Stimulated activated naive CD4-positive, alpha-beta T cell treated with Interleukin-2 at 50 U/mL for 16 hours (primary cell): Measurements from ENCODE around the gene INPP5J.
"Not testable (repeated sequence)": the region's sequence is repeated elsewhere in the genome, so short reads cannot be mapped to it uniquely, and the experiment has no call there.

Experiments used
- DNase-seq: peaks from one replicate; lab custom pipeline; 2025; lab: John Stamatoyannopoulos, UW

The INPP5J gene

DNA sequence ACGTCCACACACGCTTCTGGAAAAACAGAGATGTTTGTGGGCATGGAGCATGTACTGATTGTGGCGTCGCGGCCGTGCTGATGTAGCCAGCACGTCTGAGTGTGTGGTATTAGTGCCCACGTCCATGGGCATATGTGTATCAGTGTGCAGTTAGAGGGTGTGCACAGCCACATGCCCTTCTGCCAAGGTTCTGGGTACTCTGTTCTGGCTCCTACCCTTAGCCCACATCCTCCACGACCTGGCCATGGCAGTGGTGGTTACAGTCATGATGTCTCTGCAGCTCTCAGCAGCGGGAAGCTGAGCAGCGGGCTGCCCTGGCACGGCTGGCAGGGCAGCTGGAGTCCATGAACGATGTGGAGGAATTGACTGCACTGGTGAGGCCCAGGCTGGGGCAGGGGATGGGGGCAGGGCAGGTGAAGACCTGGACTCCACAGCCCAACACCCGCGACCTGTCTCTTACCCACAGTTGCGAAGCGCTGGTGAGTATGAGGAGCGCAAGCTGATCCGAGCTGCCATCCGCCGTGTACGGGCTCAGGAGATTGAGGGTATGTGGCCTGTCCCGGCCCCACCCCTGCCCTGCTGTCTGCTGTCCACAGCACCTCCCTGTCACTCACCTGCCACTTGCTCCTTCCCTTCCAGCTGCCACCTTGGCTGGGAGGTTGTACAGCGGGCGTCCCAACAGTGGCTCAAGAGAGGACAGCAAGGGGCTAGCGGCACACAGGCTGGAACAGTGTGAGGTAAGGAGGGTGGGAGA is 34.4 kb upstream of the INPP5J start:
- DNase-seq = no peak

DNA sequence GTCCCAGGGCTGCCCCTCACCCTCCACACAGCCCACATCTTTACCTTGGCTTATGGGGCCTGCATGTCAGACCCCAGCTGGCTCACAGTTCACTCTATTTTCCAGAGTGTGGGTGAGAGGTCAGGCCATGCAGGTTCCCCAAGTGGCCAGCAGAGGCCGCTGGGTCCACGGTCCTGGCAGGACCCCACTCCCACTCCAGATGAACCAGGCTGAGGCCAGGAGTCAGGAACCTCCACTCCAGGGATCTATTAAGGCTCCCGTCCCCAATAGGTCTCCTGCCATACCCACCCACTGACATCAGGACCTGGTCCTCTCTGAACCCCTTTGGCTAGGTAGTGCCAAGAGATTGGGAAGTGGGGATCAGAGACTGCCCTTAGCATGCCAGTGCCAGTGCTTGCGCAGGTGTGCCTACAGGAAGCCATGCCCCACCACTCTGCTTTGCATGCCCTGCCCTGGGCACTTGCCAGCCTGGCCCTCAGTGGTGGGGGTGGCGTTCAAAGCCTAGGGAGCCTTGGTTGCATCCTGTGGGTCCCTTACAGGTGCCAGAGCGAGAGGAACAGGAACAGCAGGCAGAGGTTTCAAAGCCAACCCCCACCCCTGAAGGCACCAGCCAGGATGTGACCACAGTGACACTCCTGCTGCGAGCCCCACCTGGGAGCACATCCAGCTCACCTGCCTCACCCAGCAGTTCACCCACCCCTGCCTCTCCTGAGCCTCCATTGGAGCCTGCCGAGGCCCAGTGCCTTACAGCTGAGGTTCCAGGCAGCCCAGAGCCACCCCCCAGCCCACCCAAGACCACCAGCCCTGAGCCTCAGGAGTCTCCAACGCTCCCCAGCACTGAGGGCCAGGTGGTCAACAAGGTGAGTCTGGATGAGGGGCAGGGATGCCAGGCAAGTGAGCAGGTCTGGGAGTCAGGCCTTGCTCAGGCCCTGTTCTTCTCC is 33.3 kb upstream of the INPP5J start:
- peak; percentile 19 for DNase-seq

DNA sequence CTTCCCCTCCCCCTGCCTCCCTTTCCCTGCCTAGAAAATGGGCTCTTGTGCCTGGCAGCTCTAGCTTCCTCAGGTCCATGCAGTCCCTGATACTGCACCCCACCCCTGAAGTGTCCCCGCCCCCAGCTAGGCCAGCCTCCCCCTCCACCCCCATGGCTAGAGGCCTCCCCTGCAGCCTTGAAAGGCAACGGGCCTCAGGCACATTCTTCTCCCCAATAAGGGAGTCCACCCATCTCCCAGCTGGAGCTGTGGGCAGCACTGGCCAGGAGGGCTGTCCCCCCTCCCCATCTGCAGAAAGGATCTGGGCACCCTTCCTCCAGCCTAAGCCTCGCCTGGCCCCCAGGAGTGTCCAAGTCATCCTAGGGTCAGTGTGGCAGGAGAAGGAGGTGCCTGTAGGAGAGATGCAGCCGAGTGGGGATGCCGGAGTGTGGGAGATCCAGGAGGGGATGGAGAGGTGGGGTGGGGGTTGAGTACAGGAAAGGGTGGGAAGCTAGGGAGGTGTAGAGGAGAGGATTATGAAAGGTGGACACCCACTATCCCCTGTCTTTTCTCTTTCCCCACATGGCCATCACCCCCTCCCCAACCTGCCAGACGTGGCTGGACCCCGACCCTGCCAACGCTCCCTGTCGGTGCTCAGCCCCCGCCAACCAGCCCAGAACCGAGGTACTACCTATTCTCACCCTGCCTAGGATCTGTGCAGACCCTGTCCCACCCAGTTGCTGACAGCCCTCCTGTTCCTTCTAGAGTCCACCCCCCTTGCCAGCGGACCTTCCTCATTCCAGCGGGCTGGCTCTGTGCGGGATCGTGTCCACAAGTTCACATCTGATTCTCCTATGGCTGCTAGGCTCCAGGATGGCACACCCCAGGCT is 32.3 kb upstream of the INPP5J start:
- no peak for DNase-seq

DNA sequence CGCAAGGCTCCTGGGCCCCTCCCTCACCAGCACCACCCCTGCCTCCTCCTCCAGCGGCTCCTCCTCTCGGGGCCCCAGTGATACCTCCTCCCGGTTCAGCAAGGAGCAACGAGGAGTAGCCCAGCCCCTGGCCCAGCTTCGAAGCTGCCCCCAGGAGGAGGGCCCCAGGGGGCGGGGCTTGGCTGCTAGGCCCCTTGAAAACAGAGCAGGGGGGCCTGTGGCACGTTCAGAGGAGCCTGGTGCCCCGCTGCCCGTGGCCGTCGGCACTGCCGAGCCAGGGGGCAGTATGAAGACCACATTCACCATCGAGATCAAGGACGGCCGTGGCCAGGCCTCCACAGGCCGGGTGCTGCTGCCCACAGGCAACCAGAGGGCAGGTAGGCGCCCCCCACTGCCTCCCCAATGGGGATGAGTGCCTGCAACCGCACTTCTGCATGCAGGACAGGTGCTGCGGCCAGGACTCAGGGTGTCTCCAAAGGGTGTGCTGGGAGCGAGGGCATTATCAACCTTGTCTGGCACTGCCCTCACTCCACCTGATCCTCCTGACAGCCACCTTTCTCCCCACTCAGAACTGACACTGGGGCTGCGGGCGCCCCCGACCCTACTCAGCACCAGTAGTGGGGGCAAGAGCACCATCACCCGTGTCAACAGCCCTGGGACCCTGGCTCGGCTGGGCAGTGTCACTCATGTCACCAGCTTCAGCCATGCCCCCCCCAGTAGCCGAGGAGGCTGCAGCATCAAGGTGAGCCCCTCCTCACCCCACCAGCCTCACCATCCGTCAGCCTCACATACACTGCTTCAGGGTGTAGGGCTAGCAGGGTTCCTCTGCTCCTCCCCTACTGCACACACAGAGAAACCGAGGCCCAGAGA is 31.4 kb upstream of the INPP5J start:
- no peak for DNase-seq

DNA sequence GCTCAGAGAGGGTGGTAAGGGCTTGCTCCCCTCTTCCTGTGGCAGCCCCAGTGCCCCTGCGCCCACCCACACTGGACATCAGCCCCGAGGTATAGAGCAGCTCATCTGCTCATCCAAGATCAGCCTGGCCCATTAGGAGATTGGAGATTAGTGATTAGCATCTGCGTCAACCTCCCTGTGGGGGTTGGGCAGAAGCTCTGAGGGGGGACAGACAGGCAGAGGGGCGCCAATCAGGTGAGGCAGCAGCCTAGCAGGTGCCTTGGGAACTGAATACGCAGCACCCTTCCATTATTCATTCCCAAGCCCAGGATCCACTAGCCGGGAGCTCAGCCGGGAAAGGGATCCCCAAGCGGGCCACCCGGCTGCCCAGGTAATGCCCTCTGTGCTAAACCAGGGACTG is 30.6 kb upstream of the INPP5J start:
- DNase-seq = no peak

DNA sequence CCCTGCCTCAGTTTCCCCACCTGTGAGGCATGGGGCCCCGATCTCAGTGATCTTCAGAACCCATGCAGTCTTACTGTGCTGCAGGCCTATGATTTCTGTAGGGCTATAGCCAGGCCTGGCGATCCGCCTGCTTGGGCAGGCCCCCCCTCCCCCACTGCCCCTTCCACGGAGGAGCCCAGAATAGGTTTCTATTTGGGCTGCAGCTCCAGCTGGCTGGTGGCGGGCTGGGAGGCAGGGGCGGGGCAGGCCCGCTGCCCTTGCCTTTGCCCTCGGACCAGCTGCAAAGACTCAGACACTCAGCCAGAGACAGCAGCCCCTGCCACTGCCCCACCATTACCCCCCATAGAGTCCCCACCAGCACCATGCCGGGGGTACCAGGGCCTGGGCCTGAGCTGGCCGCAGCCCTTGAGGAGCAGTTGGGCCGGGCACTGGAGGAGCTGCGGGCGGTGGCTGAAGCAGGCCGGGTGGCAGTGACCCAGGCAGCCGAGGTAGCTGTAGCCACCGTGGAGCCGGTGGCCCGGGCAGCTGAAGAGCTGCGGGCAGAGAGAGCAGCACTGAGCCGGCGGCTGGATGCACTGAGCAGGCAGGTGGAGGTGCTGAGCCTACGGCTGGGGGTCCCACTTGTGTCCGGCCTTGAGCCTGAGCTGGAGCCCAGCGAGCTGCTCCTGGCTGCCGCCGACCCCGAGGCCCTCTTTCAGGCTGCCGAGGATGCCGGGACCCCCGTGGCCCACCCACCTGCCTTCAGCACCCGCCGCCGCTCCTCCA is 29.5 kb upstream of the INPP5J start:
- DNase-seq = no peak

DNA sequence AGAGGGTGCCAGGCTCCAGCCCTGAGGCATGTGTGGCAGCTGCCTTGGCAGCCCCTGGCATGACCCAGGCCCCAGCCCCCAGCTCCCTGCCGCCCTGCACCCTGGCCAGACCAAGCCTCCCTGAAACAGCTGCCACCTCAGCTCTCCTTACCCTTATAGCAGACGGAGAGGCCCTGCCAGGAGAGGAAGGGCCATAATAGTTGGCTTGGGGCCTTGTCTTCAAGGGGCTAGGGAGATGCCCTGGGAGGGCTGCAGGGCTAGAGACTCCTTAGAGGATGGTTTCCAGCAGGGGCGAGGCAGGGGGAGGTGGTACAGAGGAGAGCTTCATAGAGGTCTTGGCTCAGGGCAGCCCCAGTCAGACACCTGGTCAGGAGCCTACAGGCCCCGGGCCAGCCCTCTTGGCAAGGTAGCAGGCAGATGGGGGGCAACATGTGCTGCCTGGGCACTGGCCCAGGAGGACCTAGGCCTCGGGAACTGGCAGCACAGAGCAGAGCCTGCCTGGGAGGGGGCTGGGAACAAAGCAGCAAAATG is 28.7 kb upstream of the INPP5J start:
- no peak for DNase-seq

DNA sequence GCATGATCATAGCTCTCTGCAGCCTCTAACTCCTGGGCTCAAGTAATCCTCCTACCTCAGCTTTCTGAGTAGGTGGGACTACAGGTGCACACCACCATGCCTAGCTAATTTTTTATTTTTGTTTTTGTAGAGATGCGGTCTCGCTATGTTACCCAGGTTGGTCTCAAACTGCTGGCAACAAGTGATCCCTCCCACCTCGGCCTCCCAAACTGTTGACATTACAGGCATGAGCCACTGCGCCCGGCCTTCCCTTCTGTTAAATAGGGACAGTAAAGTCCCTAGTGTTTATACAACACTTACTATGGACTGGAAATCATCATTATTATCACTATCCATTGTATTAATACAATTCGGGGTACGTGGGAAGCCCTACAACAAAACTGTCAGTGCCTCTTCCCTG is 28.0 kb upstream of the INPP5J start:
- DNase-seq = no peak

DNA sequence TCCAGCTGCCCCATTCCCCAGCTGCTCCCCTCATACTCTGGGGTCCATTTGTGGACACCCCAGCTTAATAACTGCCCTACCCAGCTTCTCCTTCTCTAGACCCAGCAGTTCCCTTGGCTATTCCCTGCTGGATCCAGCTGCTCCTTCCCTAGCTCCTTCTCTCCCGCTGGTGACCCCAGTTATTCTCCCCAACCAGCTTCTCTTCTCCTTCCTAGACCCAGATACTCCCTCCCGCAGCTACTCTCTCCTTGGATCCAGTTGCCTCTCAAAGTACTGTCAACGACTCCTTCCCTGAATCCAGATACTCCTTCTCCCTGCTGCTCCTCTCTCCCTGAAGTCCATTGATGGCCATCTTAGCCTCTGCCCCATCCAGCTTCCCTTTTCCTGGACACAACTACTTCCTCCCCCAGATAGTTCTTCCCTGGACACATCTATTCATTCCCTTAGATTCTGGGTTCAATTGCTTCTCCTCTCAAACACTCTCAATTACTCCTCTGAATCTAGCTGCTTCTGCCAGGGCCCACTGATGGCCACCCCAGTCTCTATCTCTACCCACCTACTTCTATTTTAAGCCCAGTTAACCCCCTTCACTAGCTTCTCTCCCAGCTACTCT is 27.0 kb upstream of the INPP5J start:
- DNase-seq = no peak

DNA sequence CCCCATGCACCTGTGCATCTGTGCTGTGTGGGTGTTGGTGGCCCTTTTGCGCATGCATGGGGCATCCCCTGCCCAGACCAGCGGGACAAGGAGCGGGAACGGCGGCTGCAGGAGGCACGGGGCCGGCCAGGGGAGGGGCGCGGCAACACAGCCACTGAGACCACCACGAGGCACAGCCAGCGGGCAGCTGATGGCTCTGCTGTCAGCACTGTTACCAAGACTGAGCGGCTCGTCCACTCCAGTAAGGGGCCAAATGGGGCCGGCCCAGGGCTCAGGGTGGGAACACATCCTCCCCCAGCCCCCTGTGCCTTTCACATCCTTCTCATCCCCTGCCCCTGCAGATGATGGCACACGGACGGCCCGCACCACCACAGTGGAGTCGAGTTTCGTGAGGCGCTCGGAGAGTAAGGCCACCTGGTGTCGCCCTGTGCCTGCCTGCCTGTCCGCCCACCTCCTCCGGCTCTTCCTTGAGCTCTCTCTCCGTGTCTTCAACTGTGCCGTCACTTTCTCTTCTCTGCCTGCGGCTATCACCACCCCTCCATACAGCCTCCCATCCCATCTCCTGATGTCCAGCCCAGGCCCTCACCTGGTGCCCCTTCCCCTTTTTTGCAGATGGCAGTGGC is 26.0 kb upstream of the INPP5J start:
- DNase-seq = no peak

DNA sequence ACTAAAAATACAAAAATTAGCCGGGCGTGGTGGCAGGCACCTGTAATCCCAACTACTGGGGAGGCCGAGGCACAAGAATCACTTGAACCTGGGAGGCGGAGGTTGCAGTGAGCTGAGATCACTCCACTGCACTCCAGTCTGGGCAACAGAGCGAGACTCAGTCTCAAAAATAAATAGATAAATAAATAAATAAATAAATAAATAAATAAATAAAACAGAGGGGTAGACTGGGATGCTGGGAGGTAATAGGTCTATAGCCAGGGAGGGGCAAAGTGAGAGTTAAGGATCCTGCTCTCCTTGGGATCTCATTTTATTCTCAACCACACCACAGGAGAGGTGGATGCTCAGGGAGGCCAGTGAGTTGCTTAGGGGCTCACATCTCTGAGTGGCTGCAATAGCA is 25.2 kb upstream of the INPP5J start:
- not testable (repeated sequence) for DNase-seq

DNA sequence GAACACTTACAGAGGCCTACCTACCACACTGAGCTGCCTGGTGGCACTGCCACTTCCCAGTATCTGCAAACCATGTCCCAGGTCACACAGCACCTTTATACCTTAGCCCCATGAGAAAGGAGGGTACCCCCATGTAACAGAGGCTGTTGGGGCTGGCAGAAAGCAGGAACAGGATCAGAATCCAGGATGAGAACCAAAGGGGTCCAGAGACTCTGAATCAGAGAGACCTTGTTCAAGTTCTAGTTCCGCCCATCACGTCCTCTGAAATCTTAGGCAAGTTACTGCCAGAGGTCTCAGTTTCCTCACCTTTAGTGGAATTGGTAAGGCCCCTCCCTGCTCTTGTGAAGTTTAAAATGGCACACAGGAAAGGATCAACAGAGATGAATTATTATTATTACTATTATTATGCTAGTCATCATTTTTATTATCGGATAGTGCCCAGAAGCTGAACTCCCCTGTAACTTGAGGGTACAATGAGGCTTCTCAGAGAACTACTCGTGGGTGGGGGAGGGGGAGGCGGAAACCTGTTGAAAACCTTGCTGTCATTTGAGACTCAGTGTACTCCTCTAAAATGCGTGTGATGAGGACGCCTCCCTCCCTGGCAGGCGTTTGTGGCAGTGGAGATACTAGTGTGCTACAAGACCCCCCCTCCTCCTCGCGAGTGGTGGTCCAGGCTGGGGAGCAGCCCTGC is 24.7 kb upstream of the INPP5J start:
- no peak for DNase-seq

DNA sequence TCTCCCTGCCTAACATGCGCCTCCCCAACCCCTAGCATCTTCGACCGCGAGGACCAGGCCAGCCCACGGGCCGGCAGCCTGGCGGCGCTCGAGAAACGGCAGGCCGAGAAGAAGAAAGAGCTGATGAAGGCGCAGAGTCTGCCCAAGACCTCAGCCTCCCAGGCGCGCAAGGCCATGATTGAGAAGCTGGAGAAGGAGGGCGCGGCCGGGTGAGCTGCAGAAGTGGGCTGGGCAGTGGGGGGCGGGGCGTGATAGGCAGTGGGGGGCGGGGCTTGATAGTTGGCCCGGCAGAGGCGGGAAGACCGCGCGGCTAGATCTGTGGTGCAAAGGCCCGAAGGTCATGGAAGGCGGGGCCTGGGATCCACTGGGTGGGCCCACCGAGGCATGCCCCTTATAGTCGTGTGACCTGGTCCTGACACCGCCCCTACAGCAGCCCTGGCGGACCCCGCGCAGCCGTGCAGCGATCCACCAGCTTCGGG is 24.1 kb upstream of the INPP5J start:
- no peak for DNase-seq

DNA sequence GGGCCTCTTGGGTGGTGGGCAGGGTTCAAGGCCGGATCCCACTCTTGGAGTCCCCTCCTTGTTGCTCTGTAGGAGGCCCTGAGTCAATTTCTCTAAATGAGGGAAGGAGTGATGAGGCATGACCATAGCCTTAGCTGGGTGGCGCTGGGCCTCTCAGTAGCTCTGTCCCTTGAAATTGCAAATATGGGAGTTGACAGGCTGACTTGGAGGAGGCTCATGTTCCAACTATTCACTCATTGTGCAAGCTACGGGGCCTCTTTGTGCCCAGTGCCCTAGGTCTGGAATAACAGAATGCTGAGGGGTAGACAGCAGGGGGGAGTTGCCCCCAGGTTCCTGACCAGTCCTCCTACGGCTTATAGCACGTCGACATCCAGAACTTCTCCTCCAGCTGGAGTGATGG is 23.4 kb upstream of the INPP5J start:
- DNase-seq = no peak

DNA sequence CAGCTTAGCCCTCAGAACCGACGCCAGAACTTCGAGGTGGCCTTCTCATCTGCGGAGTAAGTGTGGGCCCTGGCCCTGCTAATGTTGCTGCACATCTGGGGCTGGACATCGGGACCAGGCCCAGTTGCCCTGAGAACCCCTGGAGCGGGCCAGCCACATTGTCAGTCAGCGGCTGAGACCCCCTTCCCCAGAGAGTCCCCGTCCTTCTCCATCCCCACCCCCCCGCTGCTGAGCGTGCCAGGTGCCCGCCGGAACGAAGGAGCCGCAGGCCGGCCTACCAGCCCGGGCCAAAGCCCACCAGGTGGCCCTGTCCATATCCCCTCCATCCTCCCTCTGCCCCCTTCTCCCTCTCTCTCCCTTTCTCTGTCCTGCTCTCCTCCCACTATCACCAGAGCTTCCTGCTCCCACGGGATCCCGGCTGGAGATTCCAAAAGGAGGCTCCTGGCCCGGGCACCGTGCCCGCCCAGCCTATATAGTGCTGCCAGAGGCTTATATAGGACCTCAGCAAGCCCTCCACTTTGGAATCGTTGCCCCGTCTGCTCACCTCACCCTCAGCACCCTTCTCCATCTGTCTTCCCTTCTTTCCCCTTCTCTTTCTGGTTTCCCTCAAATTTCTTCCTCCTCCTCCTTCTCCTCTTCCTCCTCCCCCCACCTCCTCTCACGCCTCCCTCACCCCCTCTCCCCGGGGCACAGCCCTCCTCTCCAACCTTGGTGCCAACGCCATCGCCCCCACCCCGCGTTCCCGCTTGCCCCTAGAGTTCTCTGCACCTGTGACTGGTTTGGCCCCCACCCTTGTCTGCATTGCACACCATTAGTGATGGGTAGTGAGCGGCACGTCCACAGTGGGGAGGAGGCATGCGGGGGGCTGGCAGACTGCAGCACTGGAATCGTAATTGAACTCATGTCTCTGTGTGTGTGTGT is 22.7 kb upstream of the INPP5J start:
- DNase-seq = no peak

DNA sequence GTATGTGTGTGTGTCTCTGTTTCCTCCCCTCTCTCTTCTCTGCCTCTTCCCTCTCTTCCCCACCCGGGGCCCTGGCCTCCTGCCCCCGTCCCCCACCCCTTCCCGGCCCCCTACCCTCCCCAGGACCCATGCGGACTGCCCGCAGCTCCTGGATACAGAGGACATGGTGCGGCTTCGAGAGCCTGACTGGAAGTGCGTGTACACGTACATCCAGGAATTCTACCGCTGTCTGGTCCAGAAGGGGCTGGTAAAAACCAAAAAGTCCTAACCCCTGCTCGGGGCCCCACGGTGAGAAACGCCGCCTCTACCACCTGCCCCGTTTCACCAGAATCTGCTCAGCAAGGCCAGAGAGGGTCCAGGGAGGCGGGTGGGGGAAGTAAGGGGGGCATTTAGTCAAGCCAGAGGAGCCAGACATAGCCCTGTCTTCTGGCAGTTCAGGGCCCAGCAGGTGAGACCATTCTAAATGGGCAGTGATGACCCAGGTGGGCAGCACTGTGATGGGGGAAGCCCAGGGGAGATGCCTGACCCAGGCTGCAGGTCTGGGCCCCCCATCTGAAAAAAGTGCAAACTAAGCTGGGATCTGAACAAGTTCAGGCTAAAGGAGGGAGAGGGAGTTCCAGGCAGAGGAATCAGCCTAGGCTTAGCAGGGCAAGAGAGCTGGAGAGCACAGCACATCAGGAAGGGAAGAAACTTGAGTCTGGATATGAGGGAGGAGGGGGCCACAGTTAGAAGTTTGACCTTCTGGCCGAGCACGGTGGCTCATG is 21.8 kb upstream of the INPP5J start:
- no peak for DNase-seq
